KOPT-K1 (cell line): ENCODE measurements around the gene RTCB.

ENCODE experiments used
- H3K27ac ChIP-seq: fragments of 200-600 bp; sonication (generic); 2 replicates; pipeline ENCODE4 v1.5.1; 2016; ENCODE audit warnings: antibody characterized with exemption, mild to moderate bottlenecking, low read depth, low read length; ENCODE audit not compliant: poor library complexity, severe bottlenecking
- H3K36me3 ChIP-seq: fragments of 200-600 bp; sonication (generic); 2 replicates; pipeline ENCODE4 v1.5.1; 2017; ENCODE audit warnings: antibody characterized with exemption, mild to moderate bottlenecking, low read length, moderate library complexity; ENCODE audit not compliant: insufficient read depth
- H3K9me3 ChIP-seq: fragments of 200-600 bp; sonication (generic); 2 replicates; pipeline ENCODE4 v1.5.1; 2017; ENCODE audit warnings: antibody characterized with exemption, low read length, mild to moderate bottlenecking; ENCODE audit not compliant: insufficient read depth, poor library complexity, severe bottlenecking

Gene RTCB

GRCh38 chr22:32409977-32410376 is 2.1 kb downstream of the RTCB start:
- Histone ChIP-seq H3K36me3 (peaks cover 46% of the 10 kb centered on the region), H3K9me3 (no peaks in the 10 kb centered on the region), H3K27ac (no peak overlapping the region)

GRCh38 chr22:32407936-32408335 is 4.1 kb downstream of the RTCB start:
- no peaks in the 10 kb centered on the region for H3K9me3 ChIP-seq
- H3K36me3 ChIP-seq: peaks cover 62% of the 10 kb centered on the region
- no peak overlapping the region for H3K27ac ChIP-seq

GRCh38 chr22:32407312-32407711 is 4.7 kb downstream of the RTCB start:
- peaks cover 68% of the 10 kb centered on the region for H3K36me3 ChIP-seq
- no peaks in the 10 kb centered on the region for H3K9me3 ChIP-seq
- H3K27ac ChIP-seq: no peak overlapping the region

GRCh38 chr22:32404021-32404420 is 8.0 kb downstream of the RTCB start:
- H3K27ac ChIP-seq: no peak overlapping the region
- H3K36me3 ChIP-seq: peaks cover 95% of the 10 kb centered on the region

GRCh38 chr22:32401486-32401885 is 10.6 kb downstream of the RTCB start:
- Histone ChIP-seq H3K27ac (no peak overlapping the region), H3K36me3 (peaks cover 95% of the 10 kb centered on the region), H3K9me3 (no peaks in the 10 kb centered on the region)

More at GRCh38 chr22:32404021-32404420, 8.0 kb downstream of the RTCB start:
- H3K9me3 ChIP-seq: no peaks in the 10 kb centered on the region

- H3K27ac ChIP-seq: no peak overlapping the region
- peaks cover 100% of the 10 kb centered on the region for H3K36me3 ChIP-seq
- no peaks in the 10 kb centered on the region for H3K9me3 ChIP-seq
Observed at GRCh38 chr22:32396746-32397145, 15.3 kb downstream of the RTCB start.

- no peak overlapping the region for H3K27ac ChIP-seq
- peaks cover 100% of the 10 kb centered on the region for H3K36me3 ChIP-seq
- H3K9me3 ChIP-seq: no peaks in the 10 kb centered on the region
Observed at GRCh38 chr22:32396255-32396654, 15.8 kb downstream of the RTCB start.

GRCh38 chr22:32395107-32395506 is 16.9 kb downstream of the RTCB start:
- Histone ChIP-seq H3K9me3 (no peaks in the 10 kb centered on the region), H3K36me3 (peaks cover 100% of the 10 kb centered on the region), H3K27ac (no peak overlapping the region)

- H3K27ac ChIP-seq: no peak overlapping the region
- no peaks in the 10 kb centered on the region for H3K9me3 ChIP-seq
- H3K36me3 ChIP-seq: peaks cover 95% of the 10 kb centered on the region
Observed at GRCh38 chr22:32389685-32390084, 22.4 kb downstream of the RTCB start.

GRCh38 chr22:32385681-32386080 is 26.4 kb downstream of the RTCB start:
- Histone ChIP-seq H3K9me3 (no peaks in the 10 kb centered on the region), H3K27ac (no peak overlapping the region), H3K36me3 (peaks cover 55% of the 10 kb centered on the region)

- no peaks in the 10 kb centered on the region for H3K9me3 ChIP-seq
- H3K27ac ChIP-seq: no peak overlapping the region
- H3K36me3 ChIP-seq: peaks cover 9% of the 10 kb centered on the region
Observed at GRCh38 chr22:32380991-32381390, 31.1 kb downstream of the RTCB start.

GRCh38 chr22:32378707-32379272 is 33.3 kb downstream of the RTCB start:
- Histone ChIP-seq H3K9me3 (no peaks in the 10 kb centered on the region), H3K27ac (no peak overlapping the region)

GRCh38 chr22:32376681-32377080 is 35.4 kb downstream of the RTCB start:
- H3K9me3 ChIP-seq: no peaks in the 10 kb centered on the region
- no peak overlapping the region for H3K27ac ChIP-seq
- H3K36me3 ChIP-seq: no peaks in the 10 kb centered on the region

More at GRCh38 chr22:32378707-32379272, 33.3 kb downstream of the RTCB start:
- no peaks in the 10 kb centered on the region for H3K36me3 ChIP-seq

GRCh38 chr22:32375678-32376450 is 36.2 kb downstream of the RTCB start:
- H3K9me3 ChIP-seq: no peaks in the 10 kb centered on the region
- no peak overlapping the region for H3K27ac ChIP-seq
- no peaks in the 10 kb centered on the region for H3K36me3 ChIP-seq

GRCh38 chr22:32364210-32364609 is 47.8 kb downstream of the RTCB start:
- Histone ChIP-seq H3K27ac (no peak overlapping the region), H3K9me3 (no peaks in the 10 kb centered on the region), H3K36me3 (no peaks in the 10 kb centered on the region)

GRCh38 chr22:32361257-32361656 is 50.8 kb downstream of the RTCB start:
- Histone ChIP-seq H3K9me3 (no peaks in the 10 kb centered on the region), H3K27ac (no peak overlapping the region), H3K36me3 (no peaks in the 10 kb centered on the region)
